Large intestine (tissue), 3 donors: ENCODE measurements around the gene XIAP. TPM values are rescaled to one million over a fixed set of nuclear protein-coding genes. Genes with fewer than 3 reads are reported as not detected.
A peak's percentile ranks its signal among the peaks of the same experiment; 100 is the strongest.

ENCODE experiments used
- DNase-seq, 2 donors: peaks; one replicate each; pipeline versions ENCODE4 v3.0.0 to v3.0.0-alpha.2; 2013
- H3K27ac ChIP-seq: one replicate; pipeline ENCODE4 v1.5.1; 2013; ENCODE audit warnings: low read length
- H3K27me3 ChIP-seq: 2 replicates; pipeline ENCODE4 v1.6.1; 2013; ENCODE audit warnings: low read length; ENCODE audit not compliant: control insufficient read depth, insufficient read depth
- H3K36me3 ChIP-seq: 2 replicates; pipeline ENCODE4 v1.6.1; 2013; ENCODE audit warnings: low read length; ENCODE audit not compliant: control insufficient read depth, insufficient read depth
- H3K4me1 ChIP-seq: one replicate; pipeline ENCODE4 v1.6.1; 2013; ENCODE audit warnings: low read length; ENCODE audit not compliant: control insufficient read depth, insufficient read depth
- H3K4me3 ChIP-seq: one replicate; pipeline ENCODE4 v1.5.1; 2013; ENCODE audit warnings: low read length
- H3K9me3 ChIP-seq: one replicate; pipeline ENCODE4 v1.6.1; 2013; ENCODE audit warnings: mild to moderate bottlenecking, low read depth, low read length, moderate library complexity; ENCODE audit not compliant: control insufficient read depth
- WGBS: methylation state at CpG from one replicate; pipeline ENCODE4 v1.1.5; 2013; ENCODE audit warnings: low lambda C conversion rate; ENCODE audit not compliant: insufficient coverage; 5-methylcytosine and 5-hydroxymethylcytosine counted together
- polyA plus RNA-seq: library from polyadenylated mRNA; unstranded; fragments of 120-200 nt; gene quantifications from one replicate; pipeline ENCODE4 v1.2.1, GENCODE V29; 2013

The XIAP gene
- polyA plus RNA-seq, 1 donor = 37.2 TPM

- Histone ChIP-seq H3K4me1 (no peaks in the 10 kb centered on the region), H3K9me3 (no peaks in the 10 kb centered on the region), H3K27me3 (no peaks in the 10 kb centered on the region), H3K4me3 (no peak overlapping the region), H3K27ac (no peak overlapping the region), H3K36me3 (no peaks in the 10 kb centered on the region)
- no peak for DNase-seq
- WGBS = no CpG with 5 or more reads among the region's 2 CpGs
These were observed 83.6 kb downstream of the XIAP start for GRCh38 chrX:123943488-123943887.

GRCh38 chrX:123949846-123950245 lies 90.0 kb downstream of the XIAP start:
- Histone ChIP-seq H3K27me3 (no peaks in the 10 kb centered on the region), H3K4me3 (no peak overlapping the region), H3K9me3 (no peaks in the 10 kb centered on the region), H3K4me1 (peaks cover 3% of the 10 kb centered on the region), H3K27ac (no peak overlapping the region), H3K36me3 (no peaks in the 10 kb centered on the region)
- DNase-seq = no peak
- WGBS = no CpG with 5 or more reads among the region's 2 CpGs

- Histone ChIP-seq H3K27ac (peak overlapping the region; percentile 97), H3K4me1 (no peaks in the 10 kb centered on the region), H3K9me3 (no peaks in the 10 kb centered on the region), H3K27me3 (no peaks in the 10 kb centered on the region), H3K36me3 (no peaks in the 10 kb centered on the region), H3K4me3 (peak overlapping the region; percentile 75)
- peak in 1 of 2 donors; percentile 59 for DNase-seq
- WGBS = no CpG with 5 or more reads among the region's 35 CpGs
These were observed 99.6 kb downstream of the XIAP start for GRCh38 chrX:123959281-123960063.

GRCh38 chrX:123960956-123961267 lies 101.1 kb downstream of the XIAP start:
- Histone ChIP-seq H3K36me3 (no peaks in the 10 kb centered on the region), H3K4me1 (no peaks in the 10 kb centered on the region), H3K4me3 (peak overlapping the region; percentile 58), H3K9me3 (no peaks in the 10 kb centered on the region), H3K27ac (peak overlapping the region; percentile 100), H3K27me3 (no peaks in the 10 kb centered on the region)
- no peak for DNase-seq
- no CpG with 5 or more reads among the region's 13 CpGs for WGBS

GRCh38 chrX:123961268-123962005 lies 101.6 kb downstream of the XIAP start, which contains the start of gene STAG2:
Gene STAG2 (plus strand): TSS chrX:123961706. CDS start chrX:124022628, 60,922 bp downstream.
- no peaks in the 10 kb centered on the region for H3K9me3 ChIP-seq
- WGBS = no CpG with 5 or more reads among the region's 38 CpGs
- peak; percentile 70 to 77 for DNase-seq
- H3K27me3 ChIP-seq = no peaks in the 10 kb centered on the region
- H3K27ac ChIP-seq = peak within 1 kb of the TSS; percentile 100
- no peaks in the 10 kb centered on the region for H3K36me3 ChIP-seq
- no peaks in the 10 kb centered on the region for H3K4me1 ChIP-seq
- peak within 1 kb of the TSS; percentile 58 for H3K4me3 ChIP-seq

GRCh38 chrX:123962006-123962467 lies 102.2 kb downstream of the XIAP start:
- Histone ChIP-seq H3K27me3 (no peaks in the 10 kb centered on the region), H3K9me3 (no peaks in the 10 kb centered on the region), H3K4me3 (peak overlapping the region; percentile 58), H3K36me3 (no peaks in the 10 kb centered on the region), H3K27ac (peak overlapping the region; percentile 100), H3K4me1 (no peaks in the 10 kb centered on the region)
- WGBS = no CpG with 5 or more reads among the region's 23 CpGs
- no peak for DNase-seq

- Histone ChIP-seq H3K4me1 (no peaks in the 10 kb centered on the region), H3K9me3 (no peaks in the 10 kb centered on the region), H3K27ac (peak overlapping the region; percentile 100), H3K36me3 (no peaks in the 10 kb centered on the region), H3K27me3 (no peaks in the 10 kb centered on the region), H3K4me3 (peak overlapping the region; percentile 58)
- peak; percentile 88 to 89 for DNase-seq
- WGBS = no CpG with 5 or more reads among the region's 22 CpGs
These were observed 103.0 kb downstream of the XIAP start for GRCh38 chrX:123962794-123963373.

Other genes starting within 250 kb of the XIAP start
- gene THOC2, start 127.0 kb upstream of the XIAP start, polyA plus RNA-seq = 91.3 TPM
- gene STAG2, start 101.7 kb downstream of the XIAP start, polyA plus RNA-seq = 70.0 TPM